Measurements from ENCODE around the gene NCR1.
"Not testable (repeated sequence)": the region's sequence is repeated elsewhere in the genome, so short reads cannot be mapped to it uniquely, and the experiment has no call there.

NCR1 gene

DNA sequence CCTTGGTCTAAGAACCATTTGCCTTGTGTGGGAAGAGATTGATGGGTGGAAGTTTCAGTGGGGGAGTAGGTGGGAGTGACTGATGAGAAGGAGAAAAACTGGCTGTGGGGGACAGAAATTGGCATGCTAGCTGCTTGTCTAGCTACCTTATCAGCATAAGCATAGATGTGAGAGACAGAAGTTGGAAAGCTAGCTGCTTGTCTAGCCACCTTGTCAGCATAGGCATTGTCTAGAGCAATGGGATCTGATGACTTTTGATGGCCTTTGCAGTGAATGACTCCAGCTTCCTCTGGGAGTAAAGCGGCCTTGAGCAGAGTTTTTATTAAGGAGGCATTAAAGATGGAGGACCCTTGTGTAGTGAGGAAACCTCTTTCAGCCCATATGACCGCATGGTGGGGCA, 9.9 kb upstream of the NCR1 start:
- CTCF ChIA-PET = no interaction called here
- POLR2A ChIA-PET = no interaction called here
- DNase-seq (ENCODE audit: extremely low spot score) = no peak
- TF ChIP-seq, protein P1, sequence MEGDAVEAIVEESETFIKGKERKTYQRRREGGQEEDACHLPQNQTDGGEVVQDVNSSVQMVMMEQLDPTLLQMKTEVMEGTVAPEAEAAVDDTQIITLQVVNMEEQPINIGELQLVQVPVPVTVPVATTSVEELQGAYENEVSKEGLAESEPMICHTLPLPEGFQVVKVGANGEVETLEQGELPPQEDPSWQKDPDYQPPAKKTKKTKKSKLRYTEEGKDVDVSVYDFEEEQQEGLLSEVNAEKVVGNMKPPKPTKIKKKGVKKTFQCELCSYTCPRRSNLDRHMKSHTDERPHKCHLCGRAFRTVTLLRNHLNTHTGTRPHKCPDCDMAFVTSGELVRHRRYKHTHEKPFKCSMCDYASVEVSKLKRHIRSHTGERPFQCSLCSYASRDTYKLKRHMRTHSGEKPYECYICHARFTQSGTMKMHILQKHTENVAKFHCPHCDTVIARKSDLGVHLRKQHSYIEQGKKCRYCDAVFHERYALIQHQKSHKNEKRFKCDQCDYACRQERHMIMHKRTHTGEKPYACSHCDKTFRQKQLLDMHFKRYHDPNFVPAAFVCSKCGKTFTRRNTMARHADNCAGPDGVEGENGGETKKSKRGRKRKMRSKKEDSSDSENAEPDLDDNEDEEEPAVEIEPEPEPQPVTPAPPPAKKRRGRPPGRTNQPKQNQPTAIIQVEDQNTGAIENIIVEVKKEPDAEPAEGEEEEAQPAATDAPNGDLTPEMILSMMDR (IDR thresholded peaks at IDR 0.05; ENCODE audit: control extremely low read depth, extremely low read depth, low read depth, missing control alignments) = no peak

DNA sequence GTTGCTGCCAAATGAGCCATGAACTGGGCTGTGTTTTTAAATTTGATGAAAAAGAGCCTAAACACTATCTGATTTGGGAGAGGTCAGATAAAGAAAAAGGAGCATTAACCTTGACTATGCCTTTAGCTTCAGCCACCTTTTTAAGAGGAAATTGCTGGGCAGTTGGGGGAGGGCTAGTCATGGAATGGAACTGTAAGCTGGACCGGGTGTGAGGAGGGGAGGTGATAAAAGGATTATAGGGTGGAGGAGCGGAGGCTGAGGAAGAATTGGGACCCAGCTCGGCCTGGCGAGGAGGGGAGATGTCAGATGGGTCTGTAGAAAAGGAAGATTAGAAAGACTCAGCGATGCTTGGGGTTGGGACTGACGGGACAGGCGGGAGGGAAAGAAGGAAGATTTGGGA, 7.3 kb upstream of the NCR1 start:
- POLR2A ChIA-PET; CTCF ChIA-PET; DNase-seq (ENCODE audit: extremely low spot score): not testable (repeated sequence)

DNA sequence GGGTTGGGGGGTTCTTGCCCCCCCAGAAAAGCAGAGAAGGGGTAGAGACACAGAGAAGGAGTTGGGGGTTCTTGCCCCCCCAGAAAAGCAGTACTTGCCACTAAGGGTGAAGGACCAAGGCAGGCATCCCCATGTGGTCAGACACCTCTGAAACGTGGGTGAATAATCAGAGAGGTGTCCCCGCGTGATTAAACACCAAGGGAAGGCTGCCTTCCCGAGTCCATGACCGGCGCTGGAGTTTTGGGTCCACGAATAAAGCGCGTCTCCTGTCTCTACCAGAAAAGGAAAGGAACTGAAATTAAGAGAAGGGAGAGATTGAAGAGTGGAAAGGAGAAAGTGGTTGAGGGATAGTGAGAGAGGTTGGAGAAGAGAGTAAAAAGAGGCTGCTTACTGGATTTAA, 6.3 kb upstream of the NCR1 start:
- DNase-seq (ENCODE audit: extremely low spot score); CTCF ChIA-PET; POLR2A ChIA-PET: not testable (repeated sequence)

DNA sequence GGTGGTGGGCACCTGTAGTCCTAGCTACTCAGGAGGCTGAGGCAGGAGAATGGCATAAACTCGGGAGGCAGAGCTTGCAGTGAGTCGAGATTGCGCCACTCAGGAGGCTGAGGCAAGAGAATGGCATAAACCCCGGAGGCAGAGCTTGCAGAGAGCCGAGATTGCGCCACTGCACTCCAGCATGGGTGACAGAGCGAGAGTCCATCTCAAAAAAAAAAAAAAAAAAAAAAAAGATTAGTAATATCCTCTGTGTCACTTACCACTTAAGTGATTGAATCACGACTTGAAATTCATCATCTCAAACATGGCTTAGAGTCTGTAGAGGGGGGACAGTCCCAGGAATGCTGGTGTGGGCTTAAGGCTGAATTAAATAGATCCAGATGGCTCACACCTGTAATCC, 4.8 kb upstream of the NCR1 start:
- CTCF ChIA-PET; DNase-seq (ENCODE audit: extremely low spot score); POLR2A ChIA-PET: not testable (repeated sequence)

DNA sequence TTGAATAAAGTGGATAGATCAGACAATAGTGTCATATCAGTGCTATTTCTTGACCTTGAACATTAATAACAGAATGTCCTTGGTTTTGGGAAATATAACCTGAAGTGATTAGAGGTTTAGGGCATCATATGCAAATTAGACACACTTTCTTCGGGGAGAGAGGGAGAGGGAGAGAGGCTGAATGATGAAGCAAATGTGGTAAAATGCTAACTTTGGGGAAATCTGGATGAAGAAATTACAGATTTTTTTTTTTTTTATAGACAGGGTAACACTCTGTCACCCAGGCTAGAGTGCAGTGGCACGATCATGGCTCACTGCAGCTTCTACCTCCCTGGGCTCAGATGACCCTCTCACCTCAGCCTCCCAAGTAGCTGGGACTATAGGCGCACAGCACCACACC, 3.9 kb upstream of the NCR1 start:
- CTCF ChIA-PET = no interaction called here
- POLR2A ChIA-PET = no interaction called here
- DNase-seq (ENCODE audit: extremely low spot score) = no peak
- TF ChIP-seq, protein P1 (IDR thresholded peaks at IDR 0.05; ENCODE audit: control extremely low read depth, extremely low read depth, low read depth, missing control alignments) = no peak

DNA sequence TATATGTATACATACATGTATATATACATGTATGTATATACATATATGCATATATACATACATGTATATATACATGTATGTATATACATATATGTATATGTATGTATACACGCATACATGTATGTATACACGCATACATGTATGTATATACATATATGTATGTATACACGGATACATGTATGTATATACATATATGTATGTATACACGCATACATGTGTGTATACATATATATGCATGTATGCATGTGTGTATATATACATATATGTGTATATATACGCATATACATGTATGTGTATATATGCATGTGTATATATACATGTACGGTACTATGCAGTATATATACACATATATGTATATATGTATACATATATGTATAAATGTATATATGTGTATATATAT, 2.6 kb upstream of the NCR1 start:
- ChIA-PET CTCF (no interaction called here), POLR2A (no interaction called here)
- TF ChIP-seq, protein P1 (IDR thresholded peaks at IDR 0.05; ENCODE audit: control extremely low read depth, extremely low read depth, low read depth, missing control alignments) = no peak

DNA sequence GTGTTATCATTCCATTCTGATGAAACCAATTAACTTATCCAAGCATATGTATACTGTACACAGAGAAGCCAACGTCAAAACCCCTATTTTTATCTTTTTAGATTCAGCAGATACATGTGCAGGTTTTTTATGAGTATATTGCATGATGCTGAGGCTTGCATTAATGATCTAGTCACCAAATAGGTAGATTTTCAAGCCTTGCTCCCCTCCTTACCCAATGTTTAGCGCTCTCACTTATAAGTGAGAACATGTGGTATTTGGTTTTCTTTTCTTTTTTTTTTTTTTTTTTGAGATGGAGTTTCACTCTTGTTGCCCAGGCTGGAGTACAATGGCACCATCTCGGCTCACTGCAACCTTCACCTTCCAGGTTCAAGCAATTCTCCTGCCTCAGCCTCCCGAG, 1.7 kb upstream of the NCR1 start:
- CTCF ChIA-PET; DNase-seq (ENCODE audit: extremely low spot score); POLR2A ChIA-PET: not testable (repeated sequence)

More for the DNA sequence above, 2.6 kb upstream of the NCR1 start:
- no peak for DNase-seq (ENCODE audit: extremely low spot score)

DNA sequence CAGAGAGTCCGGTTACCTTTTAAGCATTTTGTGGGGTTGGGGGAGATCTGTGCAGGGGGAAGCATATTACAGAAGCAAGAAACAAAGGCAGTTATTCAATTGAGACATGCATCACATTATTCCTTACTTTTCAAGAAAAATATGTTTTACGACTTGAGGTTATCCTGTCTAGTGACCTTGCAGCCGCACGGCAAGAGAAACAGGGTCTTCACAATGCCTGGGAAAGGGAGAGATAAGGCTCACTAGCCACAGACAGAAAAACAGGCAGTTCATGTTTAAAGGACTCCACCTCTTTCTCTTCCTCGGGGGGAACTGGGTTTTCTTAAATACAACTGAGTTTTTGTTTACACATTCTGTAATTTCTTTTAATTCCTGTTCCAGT, 536 bp upstream of the NCR1 start:
- CTCF ChIA-PET = no interaction called here
- POLR2A ChIA-PET = no interaction called here
- no peak for DNase-seq (ENCODE audit: extremely low spot score)
- TF ChIP-seq, protein P1 (IDR thresholded peaks at IDR 0.05; ENCODE audit: control extremely low read depth, extremely low read depth, low read depth, missing control alignments) = no peak

DNA sequence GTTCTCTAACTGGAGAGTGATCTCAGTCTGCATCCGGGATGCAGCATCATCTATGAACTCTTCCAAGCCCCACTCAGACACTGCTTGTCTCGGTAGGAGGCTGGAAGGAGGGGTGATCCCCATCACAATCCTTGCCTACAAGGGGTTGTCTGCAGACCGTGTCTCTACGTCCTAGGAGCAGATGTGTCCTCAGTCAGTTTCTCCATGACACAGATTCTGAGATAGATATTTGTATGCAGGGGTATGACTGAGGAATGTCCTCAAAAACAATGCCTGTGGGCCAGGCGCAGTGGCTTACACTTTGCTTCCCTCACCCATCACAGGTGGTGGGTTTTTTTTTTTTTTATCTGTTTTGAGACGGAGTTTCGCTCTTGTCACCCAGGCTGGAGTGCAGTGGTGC, 871 bp downstream of the NCR1 start:
- TF ChIP-seq, protein P1 (IDR thresholded peaks at IDR 0.05; ENCODE audit: control extremely low read depth, extremely low read depth, low read depth, missing control alignments) = no peak
- CTCF ChIA-PET = interaction anchor here (1.0 to 1.3 kb wide), 2 partner anchors 27 to 232 kb away, joined by 3 read pairs; no protein-coding TSS in a partner anchor
- DNase-seq (ENCODE audit: extremely low spot score) = no peak
- POLR2A ChIA-PET = no interaction called here

DNA sequence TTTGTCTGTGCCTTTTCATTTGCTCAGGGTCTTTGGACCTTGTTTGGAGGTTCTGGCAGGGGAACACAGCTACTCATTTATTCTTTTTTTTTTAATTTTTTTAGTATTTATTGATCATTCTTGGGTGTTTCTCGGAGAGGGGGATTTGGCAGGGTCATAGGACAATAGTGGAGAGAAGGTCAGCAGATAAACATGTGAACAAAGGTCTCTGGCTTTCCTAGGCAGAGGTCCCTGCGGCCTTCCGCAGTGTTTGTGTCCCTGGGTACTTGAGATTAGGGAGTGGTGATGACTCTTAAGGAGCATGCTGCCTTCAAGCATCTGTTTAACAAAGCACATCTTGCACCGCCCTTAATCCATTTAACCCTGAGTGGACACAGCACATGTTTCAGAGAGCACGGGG, 2.0 kb downstream of the NCR1 start:
- DNase-seq (ENCODE audit: extremely low spot score); CTCF ChIA-PET; POLR2A ChIA-PET: not testable (repeated sequence)

All from GM10248 (cell line).